Stimulated activated CD8-positive, alpha-beta memory T cell treated with anti-CD3 and anti-CD28 coated beads, Interleukin-4, amount 100 ng/mL, for 24 hours (primary cell): ENCODE measurements around the gene F11R.
"Not testable (repeated sequence)": the region's sequence is repeated elsewhere in the genome, so short reads cannot be mapped to it uniquely, and the experiment has no call there.

Experiments
- DNase-seq: peaks from one replicate; pipeline ENCODE4 v3.0.0-alpha.2; 2020; ENCODE audit warnings: low read depth

Gene F11R

GRCh38 chr1:161044535-161044907 is 23.6 kb upstream of the F11R start:
- no peak for DNase-seq

- DNase-seq: no peak
Measured at GRCh38 chr1:161039546-161039945, 18.6 kb upstream of the F11R start.

GRCh38 chr1:161039154-161039545 is 18.2 kb upstream of the F11R start:
- no peak for DNase-seq

GRCh38 chr1:161038523-161039153 is 17.7 kb upstream of the F11R start, which contains the start of gene TSTD1:
Gene TSTD1 (minus strand): TSS chr1:161038964. CDS start chr1:161038889, 75 bp downstream.
- peak; percentile 81 for DNase-seq

GRCh38 chr1:161037661-161038522 is 16.9 kb upstream of the F11R start:
- DNase-seq: no peak

- no peak for DNase-seq
Measured at GRCh38 chr1:161033751-161034150, 12.8 kb upstream of the F11R start.

- no peak for DNase-seq
Measured at GRCh38 chr1:161032409-161032808, 11.5 kb upstream of the F11R start.

- DNase-seq: no peak
Measured at GRCh38 chr1:161031874-161032273, 10.9 kb upstream of the F11R start.

- DNase-seq: not testable (repeated sequence)
Measured at GRCh38 chr1:161029466-161029865, 8.5 kb upstream of the F11R start.

- not testable (repeated sequence) for DNase-seq
Measured at GRCh38 chr1:161026954-161027353, 6.0 kb upstream of the F11R start.

GRCh38 chr1:161022432-161022831 is 1.5 kb upstream of the F11R start:
- not testable (repeated sequence) for DNase-seq

- DNase-seq: no peak
Measured at GRCh38 chr1:161021970-161022353, 1.0 kb upstream of the F11R start.

GRCh38 chr1:161021165-161021969 is 415 bp upstream of the F11R start:
- peak; percentile 77 for DNase-seq

GRCh38 chr1:161019751-161020495 is 1.0 kb downstream of the F11R start:
- no peak for DNase-seq

- not testable (repeated sequence) for DNase-seq
Measured at GRCh38 chr1:161019111-161019660, 1.8 kb downstream of the F11R start.

- DNase-seq: no peak
Measured at GRCh38 chr1:161018631-161018930, 2.4 kb downstream of the F11R start.

GRCh38 chr1:161017756-161018630 is 3.0 kb downstream of the F11R start:
- DNase-seq: no peak

GRCh38 chr1:161017181-161017580 is 3.8 kb downstream of the F11R start:
- not testable (repeated sequence) for DNase-seq

- DNase-seq: not testable (repeated sequence)
Measured at GRCh38 chr1:161016683-161017082, 4.3 kb downstream of the F11R start.

GRCh38 chr1:161013488-161014230 is 7.3 kb downstream of the F11R start:
- peak; percentile 50 for DNase-seq
